AG10803 (cell line): ENCODE results near the gene RAD51D.

Experiments used
- DNase-seq: peaks from one replicate; pipeline ENCODE4 v3.0.0; 2010; ENCODE audit warnings: low read depth
- H3K4me3 ChIP-seq: 2 replicates; pipeline ENCODE4 v1.5.1; 2011; ENCODE audit warnings: mild to moderate bottlenecking, low read length, control low read depth
- TF ChIP-seq, protein P1 (sequence below): conservative IDR thresholded peaks from 2 replicates; pipeline ENCODE4 v1.5.1; 2011; ENCODE audit warnings: mild to moderate bottlenecking, low read length, control low read depth, inconsistent platforms

The RAD51D gene

GRCh38 chr17:35082073-35082657 is 37.5 kb downstream of the RAD51D start:
- TF ChIP-seq, protein P1, sequence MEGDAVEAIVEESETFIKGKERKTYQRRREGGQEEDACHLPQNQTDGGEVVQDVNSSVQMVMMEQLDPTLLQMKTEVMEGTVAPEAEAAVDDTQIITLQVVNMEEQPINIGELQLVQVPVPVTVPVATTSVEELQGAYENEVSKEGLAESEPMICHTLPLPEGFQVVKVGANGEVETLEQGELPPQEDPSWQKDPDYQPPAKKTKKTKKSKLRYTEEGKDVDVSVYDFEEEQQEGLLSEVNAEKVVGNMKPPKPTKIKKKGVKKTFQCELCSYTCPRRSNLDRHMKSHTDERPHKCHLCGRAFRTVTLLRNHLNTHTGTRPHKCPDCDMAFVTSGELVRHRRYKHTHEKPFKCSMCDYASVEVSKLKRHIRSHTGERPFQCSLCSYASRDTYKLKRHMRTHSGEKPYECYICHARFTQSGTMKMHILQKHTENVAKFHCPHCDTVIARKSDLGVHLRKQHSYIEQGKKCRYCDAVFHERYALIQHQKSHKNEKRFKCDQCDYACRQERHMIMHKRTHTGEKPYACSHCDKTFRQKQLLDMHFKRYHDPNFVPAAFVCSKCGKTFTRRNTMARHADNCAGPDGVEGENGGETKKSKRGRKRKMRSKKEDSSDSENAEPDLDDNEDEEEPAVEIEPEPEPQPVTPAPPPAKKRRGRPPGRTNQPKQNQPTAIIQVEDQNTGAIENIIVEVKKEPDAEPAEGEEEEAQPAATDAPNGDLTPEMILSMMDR, result no peak
- no peak overlapping the region for H3K4me3 ChIP-seq

GRCh38 chr17:35081638-35082037 is 38.0 kb downstream of the RAD51D start:
- TF ChIP-seq, protein P1, result no peak
- DNase-seq, result no peak
- H3K4me3 ChIP-seq, result no peak overlapping the region

More at GRCh38 chr17:35082073-35082657, 37.5 kb downstream of the RAD51D start:
- peak; percentile 78 for DNase-seq

GRCh38 chr17:35080536-35080935 is 39.1 kb downstream of the RAD51D start:
- TF ChIP-seq, protein P1, result no peak
- DNase-seq, result no peak

GRCh38 chr17:35079547-35080423 is 39.9 kb downstream of the RAD51D start:
- no peak overlapping the region for H3K4me3 ChIP-seq
- TF ChIP-seq, protein P1, result no peak
- DNase-seq, result no peak

More at GRCh38 chr17:35080536-35080935, 39.1 kb downstream of the RAD51D start:
- no peak overlapping the region for H3K4me3 ChIP-seq

GRCh38 chr17:35076874-35077273 is 42.8 kb downstream of the RAD51D start:
- H3K4me3 ChIP-seq, result no peak overlapping the region
- TF ChIP-seq, protein P1, result no peak
- no peak for DNase-seq

DNA sequence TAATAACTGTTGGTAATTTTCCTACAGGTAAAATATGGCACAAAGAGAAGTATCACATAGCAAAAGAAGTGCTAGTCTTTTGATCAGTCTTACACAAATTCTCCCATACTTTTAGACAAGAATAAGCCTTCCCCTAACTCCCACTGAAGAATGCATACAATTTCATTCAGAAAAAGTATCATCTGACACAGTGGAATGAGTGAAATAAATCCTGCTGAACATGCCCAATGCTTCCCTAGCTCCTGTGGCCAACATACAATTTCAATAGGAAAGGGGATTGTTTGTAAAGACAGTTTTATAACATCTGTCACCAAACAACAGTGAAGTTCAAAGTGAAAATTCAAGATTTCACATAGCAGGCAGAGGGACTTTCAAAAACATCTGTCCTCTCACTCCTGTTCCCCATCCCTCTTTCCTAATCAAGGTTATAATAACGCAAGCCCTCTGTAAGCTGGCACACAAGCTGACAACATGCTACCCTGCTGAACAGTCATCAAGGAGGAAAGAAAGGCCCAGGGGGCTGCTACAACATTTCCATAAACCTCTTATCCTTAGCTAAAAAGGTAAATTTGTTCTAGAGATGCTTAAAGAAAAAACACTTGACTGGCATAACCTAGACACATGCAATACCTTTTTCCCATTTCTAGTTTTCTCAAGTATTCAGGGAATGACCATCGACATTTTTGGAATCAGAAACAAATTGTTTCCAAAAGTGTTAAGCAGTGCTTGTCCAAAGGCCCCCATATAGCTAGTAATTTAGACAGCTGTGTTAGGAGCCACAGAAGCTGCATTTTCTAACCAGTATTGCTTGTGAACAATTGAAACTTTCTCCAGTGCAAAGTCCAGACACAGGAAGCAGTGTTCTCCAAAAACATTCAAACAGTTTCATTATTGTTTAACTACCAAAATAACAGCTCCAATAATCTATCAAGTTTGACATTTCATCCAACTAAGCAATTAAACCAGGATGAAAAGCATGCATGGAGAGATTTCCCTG is 44.7 kb downstream of the RAD51D start:
- no peak overlapping the region for H3K4me3 ChIP-seq
- no peak for DNase-seq
- TF ChIP-seq, protein P1, result no peak
